Breast epithelium (tissue), 3 donors: ENCODE data around the gene TNNI3K.

Source experiments
- CTCF ChIP-seq, 3 donors: fragments of 450-650 bp; IDR thresholded peaks; one replicate each; pipeline ENCODE4 v1.5.1; 2016 to 2017; ENCODE audit warnings: antibody characterized with exemption in 3 of 3, mild to moderate bottlenecking in 3 of 3, moderate library complexity in 3 of 3
- POLR2A ChIP-seq: fragments of 450-650 bp; IDR thresholded peaks from one replicate; pipeline ENCODE4 v1.6.1; 2016; ENCODE audit warnings: antibody characterized with exemption, mild to moderate bottlenecking, moderate library complexity
- POLR2AphosphoS5 ChIP-seq, 3 donors: sonication (generic); formaldehyde crosslinking; IDR thresholded peaks; one replicate each; pipeline ENCODE4 v1.6.1; 2017; ENCODE audit warnings: antibody characterized with exemption in 3 of 3

DNA sequence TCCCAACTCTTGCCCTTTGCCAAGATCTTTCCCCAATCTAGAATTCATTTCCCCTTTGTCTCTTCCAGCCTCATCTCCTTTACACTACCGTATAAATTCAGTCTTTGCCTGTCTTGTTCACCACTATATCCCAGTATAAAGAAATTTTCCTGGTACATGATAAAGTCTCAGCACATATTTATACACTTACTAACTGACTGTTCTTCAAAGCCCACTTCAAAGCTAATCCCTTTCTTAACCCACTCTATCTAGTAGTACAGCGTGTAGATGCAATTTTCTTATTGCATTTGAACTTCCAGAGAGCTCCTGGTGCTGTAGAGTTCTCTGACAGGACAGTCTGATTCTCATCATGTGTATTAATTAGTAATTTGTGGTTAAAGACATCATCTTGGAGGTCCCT is 199.1 kb downstream of the TNNI3K start:
- no peak for TF ChIP-seq CTCF (IDR thresholded peaks at IDR 0.05)
- no peak for TF ChIP-seq POLR2A
- no peak for TF ChIP-seq POLR2AphosphoS5 (IDR thresholded peaks at IDR 0.05)
